Right lung (tissue), 10 donors: Measurements from ENCODE around the gene HCRTR2. TPM values are rescaled to one million over a fixed set of nuclear protein-coding genes. Genes with fewer than 3 reads are reported as not detected.
"Not testable (repeated sequence)": the region's sequence is repeated elsewhere in the genome, so short reads cannot be mapped to it uniquely, and the experiment has no call there.

Source experiments
- DNase-seq, 2 donors: peaks; one replicate each; pipeline ENCODE4 v3.0.0-alpha.2; 2013
- long read RNA-seq, 8 donors: transcript quantifications; one replicate each; lab custom pipeline, GENCODE V29; 2026
- polyA plus RNA-seq, 5 donors: library from polyadenylated mRNA; unstranded; fragments of 120-200 nt; gene quantifications; one replicate each; pipeline versions ENCODE4 v1.2.1 to v1.2.3, GENCODE V29; 2013; ENCODE audit warnings: inconsistent platforms in 1 of 5, low replicate concordance in 1 of 5; ENCODE audit not compliant: insufficient read length in 5 of 5, insufficient read depth in 1 of 5

HCRTR2 gene
- under 1 TPM in 3 of 5 donors, not detected in 2; 0.06 to 0.13 (median 0.12) TPM for polyA plus RNA-seq
- long read RNA-seq, donor 1, result 0 reads
- long read RNA-seq, donor 2, result 0 reads
- long read RNA-seq, donor 3, result 0 reads
- long read RNA-seq, donor 4, result 0 reads
- long read RNA-seq, donor 5, result 0 reads
- long read RNA-seq, donor 6, result 0 reads
- long read RNA-seq, donor 7, result 0 reads
- long read RNA-seq, donor 8, result 0 reads

DNA sequence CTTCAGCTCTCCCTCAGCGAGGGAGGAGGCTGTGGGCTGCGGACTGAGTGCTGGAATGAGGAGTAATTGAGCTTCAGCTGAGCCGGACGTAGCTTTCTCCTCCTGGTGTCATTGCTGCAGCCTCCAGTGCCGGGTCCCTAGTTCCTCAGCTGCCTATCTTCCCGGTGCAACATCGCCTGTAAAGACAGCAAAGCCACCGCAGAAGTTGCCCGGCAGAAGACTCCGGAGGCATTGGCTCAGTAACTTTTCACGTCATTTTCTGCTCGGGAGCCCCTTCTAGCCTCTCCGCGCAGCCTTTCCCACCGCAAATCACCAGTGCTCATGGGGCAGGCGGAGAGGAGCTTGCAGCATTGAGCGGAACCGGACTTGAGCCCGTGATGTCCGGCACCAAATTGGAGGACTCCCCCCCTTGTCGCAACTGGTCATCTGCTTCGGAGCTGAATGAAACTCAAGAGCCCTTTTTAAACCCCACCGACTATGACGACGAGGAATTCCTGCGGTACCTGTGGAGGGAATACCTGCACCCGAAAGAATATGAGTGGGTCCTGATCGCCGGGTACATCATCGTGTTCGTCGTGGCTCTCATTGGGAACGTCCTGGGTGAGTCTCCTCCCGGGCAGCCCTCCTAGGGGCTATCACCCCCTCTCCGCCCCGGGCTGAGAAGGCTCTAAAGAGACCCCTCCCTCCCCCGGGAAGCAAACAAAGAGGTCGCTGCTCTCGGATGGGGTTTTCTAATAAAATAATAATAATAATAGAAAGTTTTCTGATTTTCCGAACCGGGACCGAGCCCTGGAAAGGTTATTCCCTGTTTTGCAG lies at the start of gene HCRTR2:
TSS of gene HCRTR2 (plus strand) at position 305 of the 816 bp plus-strand sequence. CDS start at position 378, 73 bp downstream.
- DNase-seq, result peak in 1 of 2 donors; percentile 2

DNA sequence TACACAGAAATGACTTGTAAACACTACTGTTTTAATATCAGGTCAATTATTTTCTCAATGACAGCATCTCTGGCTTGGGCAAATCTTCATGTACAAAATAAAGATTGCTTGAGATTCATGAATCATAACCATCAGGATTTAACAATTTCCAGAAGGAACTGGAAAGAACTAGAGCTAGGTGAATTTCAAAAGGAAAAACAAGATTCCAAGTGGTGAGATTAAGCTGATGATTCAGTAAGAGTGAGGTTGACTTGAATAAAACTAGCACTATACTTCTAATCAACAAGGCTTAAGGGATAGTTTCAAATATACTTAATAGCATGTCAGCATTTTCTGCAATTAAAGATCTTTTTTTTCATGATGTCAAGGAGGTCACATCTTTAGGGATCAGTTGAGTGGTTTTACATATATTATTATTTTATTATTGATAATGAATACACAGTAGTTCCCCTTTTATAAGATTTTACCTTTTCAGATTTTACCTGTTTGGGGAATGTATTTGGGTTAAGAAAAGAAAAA lies 43.5 kb upstream of the HCRTR2 start:
- DNase-seq, result no peak

DNA sequence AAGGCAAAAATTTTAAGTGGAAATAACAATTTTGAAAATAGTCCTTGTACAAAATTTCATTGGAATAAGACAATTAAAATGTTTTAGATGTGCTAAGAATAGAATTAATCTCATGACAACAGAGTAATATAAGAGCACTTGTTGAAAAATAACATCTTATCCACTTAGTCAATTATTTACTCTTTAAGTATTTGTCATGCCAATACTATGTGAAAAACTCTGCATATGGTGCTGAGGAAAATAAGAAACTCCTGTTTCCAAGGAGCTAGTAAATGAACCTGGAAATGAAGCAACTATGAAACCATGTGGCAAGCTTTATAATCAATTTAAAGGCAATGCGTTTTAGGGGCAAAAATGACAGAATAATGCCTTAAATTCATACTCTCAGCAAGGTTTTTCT lies 42.7 kb upstream of the HCRTR2 start:
- no peak for DNase-seq

DNA sequence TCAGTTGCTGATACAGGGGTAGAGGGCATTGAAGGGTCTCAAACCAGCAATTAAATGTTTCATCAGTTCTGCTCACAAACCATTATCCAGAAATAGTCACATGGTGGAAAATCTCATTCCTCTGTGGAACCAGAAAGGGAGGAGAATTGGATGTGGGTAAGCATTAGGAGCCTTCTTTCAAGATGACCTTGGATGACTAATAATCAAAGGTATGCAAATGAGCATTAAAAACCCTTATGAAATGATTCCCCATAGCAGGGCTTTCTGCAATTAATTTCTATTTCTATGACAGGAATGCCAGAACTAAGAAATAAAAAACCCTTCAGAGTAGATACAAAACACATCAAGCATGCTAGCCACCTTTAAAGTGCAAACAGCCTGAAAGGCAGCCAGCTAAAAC lies 37.4 kb upstream of the HCRTR2 start:
- DNase-seq, result no peak

DNA sequence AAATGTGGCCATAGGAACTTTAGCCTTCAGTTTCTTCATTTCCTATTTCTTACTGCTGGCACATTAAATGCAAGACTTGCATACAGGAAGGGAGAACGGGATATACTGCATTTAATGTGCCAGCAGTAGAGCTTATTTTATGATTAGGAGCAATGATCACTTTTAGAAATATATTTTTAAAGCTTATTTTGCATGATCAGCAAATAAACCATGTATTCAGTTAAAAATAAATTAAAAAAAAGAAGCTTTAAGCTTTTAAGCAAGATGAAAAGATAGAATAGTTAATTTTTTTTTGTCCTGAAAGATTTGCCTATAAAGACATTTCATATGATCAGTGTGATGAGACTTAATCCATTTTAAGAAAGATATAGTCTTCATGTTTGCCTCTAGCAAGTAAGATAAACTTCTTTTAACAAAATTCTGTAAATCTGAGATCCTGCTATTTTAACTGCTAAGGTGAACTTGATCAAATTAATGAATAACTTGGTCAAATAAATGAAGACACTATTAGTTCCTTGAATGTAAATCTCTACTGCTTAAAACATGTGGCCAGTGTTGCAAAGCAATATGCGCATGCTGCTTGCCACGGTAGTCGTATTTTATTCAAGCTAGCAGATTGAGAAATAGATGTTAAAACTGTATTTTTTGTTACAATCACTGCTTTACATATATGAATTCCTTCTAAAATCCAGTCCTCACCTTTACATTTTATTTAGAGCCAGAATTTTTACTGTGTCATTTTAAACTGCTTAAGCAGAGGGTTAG lies 36.2 kb upstream of the HCRTR2 start:
- no peak for DNase-seq

DNA sequence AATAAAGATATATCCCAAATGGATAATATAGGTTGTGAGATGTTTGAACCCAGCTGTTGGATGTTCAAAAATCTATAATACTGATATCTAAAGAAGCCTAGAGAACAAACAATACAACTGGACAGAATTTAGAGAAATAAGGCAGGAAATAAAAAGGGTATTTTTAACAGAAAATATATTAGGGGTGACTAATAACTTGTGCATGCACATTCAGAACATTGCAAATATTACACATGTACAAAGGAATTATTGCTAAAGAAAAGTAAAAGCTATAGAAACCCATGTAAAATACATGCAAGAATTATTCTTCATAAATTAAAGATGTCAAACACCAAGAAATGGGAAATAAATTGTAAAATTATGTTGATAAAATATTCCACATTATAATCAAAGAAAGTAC lies 32.7 kb upstream of the HCRTR2 start:
- DNase-seq, result no peak

DNA sequence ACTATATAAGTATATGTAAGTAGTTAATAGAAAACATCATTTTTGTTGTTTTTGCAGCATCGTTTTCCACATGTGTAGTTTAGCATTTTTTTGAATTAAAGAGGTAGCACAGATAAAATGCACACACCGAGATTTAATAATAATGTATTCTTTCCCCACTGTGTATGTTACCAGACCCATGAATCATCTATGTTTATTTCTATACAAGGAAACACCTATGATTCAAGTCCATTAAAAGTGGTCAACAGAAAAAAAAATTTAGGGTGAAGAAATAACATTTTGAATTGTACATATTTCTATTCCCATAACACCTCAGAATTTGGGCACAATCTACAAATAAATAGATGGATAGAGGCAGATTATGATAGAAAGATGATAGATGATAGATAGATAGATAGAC lies 31.7 kb upstream of the HCRTR2 start:
- DNase-seq, result no peak

DNA sequence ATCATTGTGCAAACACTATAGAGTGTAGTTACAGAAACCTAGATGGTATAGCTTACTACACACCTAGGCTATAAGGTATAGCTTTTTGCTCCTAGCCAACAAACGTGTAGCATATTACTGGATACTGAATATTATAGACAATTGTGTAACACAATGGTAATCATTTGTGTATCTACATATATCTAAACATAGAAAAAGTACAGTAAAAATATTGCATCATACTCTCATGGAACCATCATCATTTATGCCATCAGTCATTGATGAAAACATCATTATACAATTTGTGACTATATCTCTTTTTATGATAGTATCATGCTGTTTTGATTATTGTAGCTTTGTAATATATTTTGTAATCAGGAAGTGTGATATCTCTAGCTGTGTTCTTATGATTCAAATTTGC lies 21.0 kb upstream of the HCRTR2 start:
- no peak for DNase-seq

DNA sequence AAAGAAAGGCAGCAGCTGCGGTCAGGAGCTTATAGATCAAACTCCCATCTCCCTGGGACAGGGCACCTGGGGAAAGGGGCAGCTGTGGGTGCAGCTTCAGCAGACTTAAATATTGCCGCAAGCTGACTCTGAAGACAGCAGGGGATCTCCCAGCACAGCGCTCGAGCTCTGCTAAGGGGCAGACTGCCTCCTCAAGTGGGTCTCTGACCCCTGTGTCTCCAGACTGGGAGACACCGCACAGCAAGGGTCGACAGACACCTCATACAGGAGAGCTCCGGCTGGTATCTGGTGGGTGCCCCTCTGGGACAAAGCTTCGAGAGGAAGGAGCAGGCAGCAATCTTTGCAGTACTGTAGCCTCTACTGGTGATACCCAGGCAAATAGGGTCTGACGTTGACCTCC lies 15.5 kb upstream of the HCRTR2 start:
- DNase-seq, result not testable (repeated sequence)

DNA sequence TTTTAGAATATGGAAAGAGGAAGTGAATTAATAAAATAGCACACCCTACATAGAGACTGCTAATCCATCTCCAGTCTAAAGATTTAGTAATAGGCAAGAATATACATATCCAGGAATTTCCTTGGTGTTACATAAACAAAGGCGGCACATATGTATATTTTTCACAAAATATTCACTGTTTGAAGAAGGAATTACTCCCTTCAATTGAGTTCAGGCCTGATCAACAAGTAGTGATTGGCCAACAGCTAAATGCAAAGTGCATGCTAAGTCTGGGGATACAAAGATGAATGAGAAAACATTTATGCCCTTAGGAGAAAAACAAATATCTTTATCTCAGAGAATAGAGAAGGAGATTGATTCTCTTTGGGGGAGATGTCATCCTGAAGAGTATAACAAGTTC lies 6.5 kb upstream of the HCRTR2 start:
- no peak for DNase-seq

DNA sequence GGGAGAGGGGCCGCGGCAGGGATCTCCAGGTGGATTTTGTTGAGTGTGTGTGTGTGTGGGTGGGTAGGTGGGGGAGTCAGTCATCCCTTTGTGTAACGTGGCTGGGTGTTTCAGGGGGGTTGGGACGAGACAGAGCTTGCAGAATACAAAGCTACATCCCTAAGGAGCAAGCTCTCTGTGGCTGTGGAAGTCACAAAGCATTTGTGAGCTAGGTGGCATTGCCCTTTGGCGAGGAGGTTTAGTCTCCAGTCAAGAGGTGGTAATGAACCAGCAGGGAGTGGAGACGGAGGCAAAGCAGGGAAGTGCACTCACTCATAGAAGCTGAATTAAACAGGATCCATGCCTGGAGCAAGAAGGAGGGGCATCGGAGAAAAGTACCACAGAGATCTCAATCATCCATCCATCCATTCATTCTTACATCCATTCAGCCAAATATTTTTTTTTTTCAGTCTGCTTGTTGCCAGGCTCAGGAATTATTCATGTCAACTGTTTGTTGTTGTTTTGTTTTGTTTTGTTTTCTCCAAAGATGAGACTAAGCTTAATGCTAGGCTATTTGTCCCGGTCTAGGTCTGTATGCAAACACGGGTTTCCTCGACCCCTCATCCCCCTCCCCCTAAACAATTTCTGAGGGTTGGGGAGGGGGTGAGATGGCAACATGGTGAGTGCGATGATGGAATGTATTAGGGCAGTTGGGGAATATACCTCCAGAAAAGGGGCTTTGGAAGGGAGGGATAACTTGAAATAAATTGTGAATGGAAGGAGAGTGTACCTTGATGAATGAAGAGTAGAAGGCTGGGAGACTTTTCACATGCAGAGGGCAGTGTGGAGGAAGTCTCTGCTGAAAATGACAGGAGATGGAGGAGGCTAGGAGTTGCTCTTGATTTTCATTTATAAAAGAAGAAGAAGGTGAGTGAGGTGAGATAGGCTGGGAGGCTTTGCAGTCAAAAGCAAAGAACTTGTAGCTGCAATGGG lies 1.0 kb downstream of the HCRTR2 start:
- DNase-seq, result no peak

DNA sequence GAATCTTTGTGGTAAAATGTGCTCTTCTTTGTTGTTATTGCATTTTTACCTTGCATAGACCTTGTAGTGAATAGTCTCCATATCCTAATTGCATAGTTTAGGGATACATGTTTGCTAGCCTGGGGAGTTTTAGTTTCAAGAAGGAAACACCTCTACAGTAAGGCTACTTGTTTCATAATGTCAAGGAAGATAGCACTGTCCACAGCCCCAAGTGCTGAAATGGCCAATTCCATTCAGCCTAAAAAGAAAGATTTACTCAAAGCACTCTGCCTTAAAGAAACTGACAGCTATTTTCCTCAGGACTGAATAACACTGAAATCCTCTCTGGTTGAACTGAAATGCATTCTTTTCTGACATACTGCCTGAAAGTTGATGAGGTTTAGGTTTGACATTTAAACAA lies 2.6 kb downstream of the HCRTR2 start:
- peak; percentile 3 to 8 for DNase-seq

DNA sequence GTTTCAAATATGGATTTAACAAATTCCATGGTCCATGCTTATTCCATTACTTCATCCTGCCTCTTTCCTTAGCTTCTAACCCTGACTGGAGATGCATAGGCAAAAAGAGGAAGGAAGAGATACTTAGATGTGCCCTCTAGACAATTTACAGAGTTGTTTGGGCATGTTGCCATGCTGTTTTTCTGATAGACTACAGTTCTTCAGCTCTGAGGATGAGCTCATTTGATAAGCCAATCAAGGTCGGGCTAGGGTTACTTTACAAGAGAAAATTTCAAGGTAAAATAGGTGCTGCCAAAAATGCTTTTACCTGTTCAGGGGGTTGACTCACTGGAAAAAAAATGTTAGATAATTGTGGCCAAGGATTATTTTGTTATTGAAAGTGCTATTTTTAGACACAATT lies 5.9 kb downstream of the HCRTR2 start:
- DNase-seq, result no peak

DNA sequence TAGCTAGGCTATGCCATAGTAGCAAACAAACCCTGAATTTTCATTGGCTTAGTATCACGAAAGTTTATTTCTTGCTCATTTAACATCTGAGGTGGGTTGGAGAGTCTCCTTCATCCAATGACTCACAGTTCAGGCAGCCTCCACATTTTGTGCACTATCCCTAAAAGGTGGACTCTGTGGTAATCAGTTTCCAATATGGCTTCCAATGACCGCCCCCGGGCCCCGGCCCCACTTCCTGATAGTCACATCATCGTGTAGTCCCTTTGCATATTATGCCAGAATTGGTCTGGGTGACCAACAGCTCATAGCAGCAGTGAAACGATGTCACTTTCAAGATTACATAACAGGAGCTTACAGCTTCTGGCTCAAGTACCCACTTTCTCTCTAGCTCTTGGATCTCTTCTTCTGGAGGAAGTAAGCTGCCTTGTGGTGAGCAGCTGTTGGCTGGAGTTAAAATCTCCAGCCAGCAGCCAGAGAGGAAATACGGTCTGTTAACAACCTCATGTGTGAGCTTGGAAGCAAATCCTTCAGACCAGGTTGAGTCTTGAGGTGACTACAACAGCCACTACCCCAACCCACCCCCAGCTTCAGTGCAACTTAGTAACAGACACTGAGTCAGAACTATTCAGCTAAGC lies 7.8 kb downstream of the HCRTR2 start:
- no peak for DNase-seq

DNA sequence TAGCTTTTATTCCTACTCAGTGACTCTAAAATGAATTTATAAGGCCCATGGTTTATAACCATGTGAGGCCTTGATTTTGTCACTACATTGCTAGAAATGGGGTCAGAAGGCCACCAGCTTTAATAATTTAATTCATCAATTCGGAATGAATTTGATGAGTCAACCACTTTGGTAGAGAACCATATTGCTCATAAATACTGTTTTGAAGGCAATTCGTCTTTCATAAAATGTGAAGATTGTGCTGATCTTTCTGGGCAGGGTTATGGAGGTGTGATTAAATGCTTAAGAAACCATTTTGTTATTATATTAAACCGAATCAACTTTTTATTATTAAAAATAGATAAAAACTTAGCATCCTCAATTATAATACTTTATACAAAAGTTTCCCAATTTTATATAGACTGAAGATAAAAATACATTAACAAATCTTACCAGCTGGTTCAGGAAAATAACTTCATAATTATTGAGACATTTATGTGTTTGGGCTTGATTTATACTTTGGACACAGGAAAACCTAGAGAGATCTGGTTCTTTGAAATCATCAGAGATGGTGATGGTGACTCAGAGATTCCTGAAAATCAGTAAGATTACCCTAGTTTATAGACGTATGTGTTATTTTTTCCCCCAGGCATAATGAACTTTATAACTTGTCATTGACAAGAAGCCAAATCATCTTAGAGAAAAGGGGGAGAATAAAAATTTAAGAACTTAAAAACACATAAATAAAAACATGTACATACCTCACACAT lies 10.6 kb downstream of the HCRTR2 start:
- no peak for DNase-seq

DNA sequence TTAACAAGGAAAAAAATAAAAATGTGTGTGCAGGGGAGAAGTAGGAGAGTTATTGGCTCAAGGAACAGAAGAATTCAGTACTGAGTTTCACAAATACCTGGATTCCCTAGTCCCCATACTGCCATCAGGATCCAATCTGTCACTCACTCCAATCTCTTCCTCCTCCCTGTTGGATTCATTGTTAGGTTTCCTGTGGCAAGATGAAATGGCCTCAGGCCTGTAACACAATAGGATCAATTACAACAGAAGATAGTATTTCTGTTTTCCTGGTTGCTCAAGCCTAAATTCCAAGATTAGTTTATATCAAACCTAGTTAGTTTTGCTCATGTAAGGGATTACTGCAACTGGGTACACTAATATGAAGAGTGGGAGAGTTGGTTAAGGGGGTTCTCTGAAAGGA lies 24.4 kb downstream of the HCRTR2 start:
- DNase-seq, result no peak

DNA sequence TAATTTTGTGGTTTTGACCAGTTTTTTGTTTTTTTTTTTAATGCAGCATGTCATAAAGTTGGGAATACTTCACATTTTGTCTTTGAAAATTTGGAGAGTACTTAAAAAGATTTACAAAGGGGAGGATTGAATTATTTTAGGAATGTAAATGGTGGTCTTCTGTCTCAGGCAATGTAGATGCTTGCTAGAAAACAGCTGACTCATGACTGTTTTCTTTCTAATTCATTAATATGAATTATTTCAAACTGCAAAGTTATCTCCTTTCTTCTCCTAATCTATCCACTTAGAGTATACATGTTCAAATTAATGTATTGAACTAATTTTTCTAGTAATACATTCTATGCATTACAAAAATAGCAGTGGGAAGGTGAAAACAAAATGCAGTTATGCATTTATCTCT lies 24.9 kb downstream of the HCRTR2 start:
- no peak for DNase-seq

DNA sequence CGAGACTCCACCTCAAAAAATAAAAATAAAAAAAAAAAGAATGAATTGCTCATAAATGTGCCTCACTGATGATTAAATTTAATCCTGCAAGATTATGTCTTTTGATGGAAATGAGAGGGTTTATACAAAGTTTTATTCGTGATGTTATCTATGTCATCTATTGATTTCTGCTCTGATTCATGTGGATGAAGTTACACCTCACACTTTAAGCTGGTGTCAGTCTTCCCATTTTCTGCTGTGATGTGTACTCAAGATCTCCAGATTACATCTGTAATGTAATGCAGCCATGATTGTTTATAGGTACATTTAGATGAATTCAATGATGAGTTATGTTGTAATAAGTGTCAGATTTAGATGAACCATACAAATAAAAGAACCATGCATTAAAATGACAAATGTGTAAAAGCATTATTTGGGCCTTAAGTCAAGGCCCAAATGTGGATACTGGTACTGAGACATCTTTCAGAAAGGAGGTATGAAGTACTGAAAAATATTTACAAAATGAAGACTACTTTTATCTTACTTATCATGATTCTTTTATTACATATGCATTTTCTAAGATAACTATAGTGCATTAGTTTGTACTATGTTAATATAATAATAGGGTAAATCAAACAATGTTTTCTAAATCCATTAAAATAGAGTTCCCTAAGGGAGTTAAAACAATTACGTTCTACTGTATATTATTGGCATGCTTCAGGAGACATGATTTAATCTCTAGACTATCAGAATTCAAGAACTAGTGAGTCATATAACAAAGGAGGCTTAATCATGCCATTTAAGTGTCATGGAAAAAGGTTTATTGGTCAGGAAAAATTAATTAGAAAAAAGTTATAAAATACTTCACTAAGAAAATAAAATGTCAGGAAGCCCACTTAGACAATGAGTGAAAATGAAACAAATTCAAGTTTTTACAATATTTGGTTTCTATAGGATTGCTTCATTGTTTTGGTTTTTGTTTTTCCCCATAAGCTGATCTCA lies 34.5 kb downstream of the HCRTR2 start:
- DNase-seq, result no peak

DNA sequence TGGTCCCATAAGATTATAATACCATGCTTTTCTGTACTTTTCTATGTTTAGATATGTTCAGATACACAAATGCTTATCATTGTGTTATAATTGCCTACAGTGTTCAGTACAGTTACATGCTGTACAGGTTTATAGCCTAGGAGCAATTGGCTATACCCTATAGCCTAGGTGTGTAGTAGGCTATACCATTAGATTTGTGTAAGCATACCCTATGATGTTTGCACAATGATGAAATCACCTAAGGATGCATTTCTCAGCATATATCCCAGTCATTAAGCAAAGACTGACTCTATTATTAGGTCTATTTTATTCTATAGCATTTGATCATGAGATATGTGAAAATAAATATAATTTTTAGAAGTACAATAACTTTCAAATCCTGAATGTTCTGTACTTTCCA lies 36.6 kb downstream of the HCRTR2 start:
- DNase-seq, result no peak
